ENCODE results near the gene IMPA2.

Gene IMPA2

DNA sequence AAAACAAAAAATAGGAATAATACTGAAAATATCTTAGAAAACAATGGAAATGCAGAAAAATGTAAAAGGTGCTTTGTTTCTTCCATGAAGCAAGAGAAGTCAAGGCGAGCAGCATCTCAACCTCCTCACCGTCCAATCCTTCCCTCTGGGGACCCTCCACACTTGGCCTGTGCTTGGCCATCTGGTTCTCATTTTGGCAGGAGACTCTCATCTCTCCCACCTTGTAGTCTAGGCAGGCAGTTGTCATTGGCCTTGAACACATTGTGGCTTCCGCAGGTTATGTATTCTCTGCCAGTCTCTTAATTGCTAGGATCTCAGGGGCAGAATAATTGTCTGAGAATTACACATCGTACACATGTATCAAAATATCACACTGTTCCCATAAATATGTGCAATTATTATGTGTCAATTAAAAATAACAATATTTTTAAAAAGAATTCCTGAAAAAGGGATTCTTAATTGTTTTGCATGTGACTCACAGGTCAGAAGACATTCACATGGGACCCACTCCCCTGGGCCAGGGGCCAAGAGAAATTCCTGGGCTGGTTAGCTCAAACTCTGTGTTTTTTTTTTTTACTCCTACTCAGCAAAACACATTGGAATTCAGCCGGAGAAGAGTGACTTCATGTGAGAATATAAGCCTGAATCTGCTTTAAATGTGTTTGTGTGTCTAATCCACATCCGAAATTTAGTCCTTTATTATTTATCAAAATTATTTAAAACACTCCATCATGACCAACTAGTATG is 98.4 kb downstream of the IMPA2 start:
- peak; percentile 91 for DNase-seq
